Stimulated activated effector memory CD8-positive, alpha-beta T cell treated with anti-CD3 and anti-CD28 coated beads, Interleukin-12 subunit alpha, Interleukin-12 subunit beta, amount 100 ng/mL, for 72 hours (primary cell): ENCODE results near the gene UBL7.

Experiments used
- ATAC-seq: fragments of 150-1000 bp; cut with Tn5 transposase; 2 replicates; pipeline ENCODE4 v1.10.0; 2021
- DNase-seq, 2 donors: peaks; one replicate each; pipeline ENCODE4 v3.0.0; 2021 to 2022; ENCODE audit warnings: low spot score in 2 of 2
- H3K27ac Mint-ChIP-seq: one replicate; pipeline ENCODE4 v1.8.0; 2022; ENCODE audit warnings: mild to moderate bottlenecking, mixed read lengths
- H3K36me3 Mint-ChIP-seq: one replicate; pipeline ENCODE4 v1.8.0; 2022; ENCODE audit warnings: mild to moderate bottlenecking, mixed read lengths
- H3K4me1 Mint-ChIP-seq: one replicate; pipeline ENCODE4 v1.8.0; 2022; ENCODE audit warnings: mixed read lengths
- H3K4me3 Mint-ChIP-seq: one replicate; pipeline ENCODE4 v1.8.0; 2022; ENCODE audit warnings: mild to moderate bottlenecking, mixed read lengths
- H3K9me3 Mint-ChIP-seq: one replicate; pipeline ENCODE4 v1.8.0; 2022; ENCODE audit warnings: mixed read lengths

The UBL7 gene

GRCh38 chr15:74400915-74401757 lies 59.8 kb downstream of the UBL7 start:
- ATAC-seq, result peak; percentile 2
- no peaks in the 10 kb centered on the region for H3K9me3 Mint-ChIP-seq
- peak overlapping the region; percentile 89 for H3K27ac Mint-ChIP-seq
- peak overlapping the region; percentile 45 for H3K4me3 Mint-ChIP-seq
- H3K4me1 Mint-ChIP-seq, result peaks cover 83% of the 10 kb centered on the region
- peaks cover 10% of the 10 kb centered on the region for H3K36me3 Mint-ChIP-seq
- DNase-seq, result peak in 1 of 2 donors; percentile 67

DNA sequence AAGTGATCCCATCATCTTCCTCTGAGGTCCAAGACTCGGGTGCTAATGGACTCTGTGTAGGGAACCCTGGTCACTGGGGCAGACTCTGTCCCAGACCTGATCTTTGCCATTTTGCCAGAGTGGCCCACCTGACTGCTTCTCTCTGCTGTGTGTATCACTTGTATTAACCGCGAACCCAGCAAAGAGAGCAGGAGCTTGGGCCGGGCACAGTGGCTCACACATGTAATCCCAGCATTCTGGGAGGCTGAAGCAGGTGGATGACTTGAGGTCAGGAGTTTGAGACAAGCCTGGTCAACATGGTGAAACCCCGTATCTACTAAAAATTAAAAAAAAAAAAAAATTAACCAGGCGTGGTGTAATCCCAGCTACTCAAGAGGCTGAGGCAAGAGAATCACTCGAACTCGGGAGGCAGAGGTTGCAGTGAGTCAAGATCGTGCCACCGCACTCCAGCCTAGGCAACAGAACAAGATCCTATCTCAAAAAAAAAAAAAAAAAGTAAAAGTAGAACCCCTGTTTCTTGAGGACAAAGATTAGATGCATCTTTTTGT lies 60.6 kb downstream of the UBL7 start:
- H3K4me3 Mint-ChIP-seq, result peak overlapping the region; percentile 45
- ATAC-seq (no peak), DNase-seq (no peak)
- H3K4me1 Mint-ChIP-seq, result peaks cover 88% of the 10 kb centered on the region
- peak overlapping the region; percentile 89 for H3K27ac Mint-ChIP-seq
- H3K9me3 Mint-ChIP-seq, result no peaks in the 10 kb centered on the region
- H3K36me3 Mint-ChIP-seq, result peaks cover 10% of the 10 kb centered on the region

DNA sequence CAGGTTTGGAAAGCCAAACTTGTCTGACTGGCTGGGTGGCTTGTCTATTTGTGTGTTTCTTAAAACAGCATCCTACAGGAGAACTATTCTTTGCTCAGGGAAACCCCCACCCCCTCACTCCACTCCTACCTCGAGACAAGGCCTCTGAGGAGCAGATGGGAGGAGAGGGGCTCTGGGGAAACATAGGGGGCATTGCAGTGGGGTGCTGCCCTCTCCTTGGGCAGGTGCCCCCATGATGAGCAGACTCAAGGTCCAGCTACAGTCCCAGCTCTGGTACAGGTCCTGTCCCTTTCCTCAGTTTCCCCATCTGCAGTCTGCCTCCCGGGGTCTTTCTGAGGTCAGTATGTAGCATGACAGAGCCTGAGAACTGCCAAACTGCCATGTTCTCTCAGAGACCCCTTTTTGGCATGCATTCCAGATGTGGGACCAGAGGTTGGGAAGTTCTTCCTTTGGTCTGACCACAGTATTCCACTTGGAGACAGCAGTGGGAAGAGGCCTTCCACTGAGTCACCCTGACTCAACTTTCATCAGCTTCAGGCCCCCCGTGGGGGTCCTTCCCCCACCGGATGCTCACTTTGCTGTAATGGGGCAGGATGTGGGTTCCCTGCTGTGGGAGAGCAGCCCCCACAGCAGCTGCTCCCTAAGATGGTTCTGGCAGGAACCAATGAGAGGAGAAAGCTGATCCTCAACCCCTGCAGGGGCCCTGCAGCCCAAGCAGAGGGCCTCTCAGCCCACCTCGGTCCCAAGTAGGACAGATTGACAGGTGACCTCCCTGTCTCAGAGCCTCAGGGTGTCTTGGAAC lies 61.2 kb downstream of the UBL7 start:
- H3K4me3 Mint-ChIP-seq, result peak overlapping the region; percentile 45
- H3K9me3 Mint-ChIP-seq, result no peaks in the 10 kb centered on the region
- peaks cover 95% of the 10 kb centered on the region for H3K4me1 Mint-ChIP-seq
- peaks cover 10% of the 10 kb centered on the region for H3K36me3 Mint-ChIP-seq
- peak overlapping the region; percentile 89 for H3K27ac Mint-ChIP-seq
- DNase-seq, result peak; percentile 36 to 84
- ATAC-seq, result peak; percentile 2

DNA sequence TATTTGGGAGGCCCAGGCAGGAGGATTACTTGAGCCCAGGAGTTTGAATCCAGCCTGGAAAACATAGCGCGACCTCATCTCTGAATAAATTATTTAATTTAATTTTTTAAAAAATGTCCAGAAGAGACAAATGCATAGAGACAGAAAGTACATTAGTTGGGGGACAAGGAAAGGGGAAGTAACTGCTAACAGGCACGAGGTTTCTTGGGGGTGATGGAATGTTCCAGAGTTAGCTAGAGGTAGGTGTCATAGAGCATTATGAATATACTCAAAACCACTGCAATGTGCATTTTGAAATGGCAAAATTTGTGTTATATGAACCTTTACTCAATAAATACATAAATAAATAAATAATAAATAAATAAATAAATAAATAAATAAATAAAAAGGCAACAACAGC lies 61.9 kb downstream of the UBL7 start:
- H3K4me3 Mint-ChIP-seq, result peak overlapping the region; percentile 53
- ATAC-seq, result no peak

GRCh38 chr15:74398183-74398582 lies 62.8 kb downstream of the UBL7 start:
- Mint-ChIP-seq H3K4me1 (peaks cover 96% of the 10 kb centered on the region), H3K27ac (peak overlapping the region; percentile 89), H3K36me3 (peaks cover 10% of the 10 kb centered on the region), H3K4me3 (peak overlapping the region; percentile 53), H3K9me3 (no peaks in the 10 kb centered on the region)
- DNase-seq (no peak), ATAC-seq (no peak)

More for the DNA sequence above, 61.9 kb downstream of the UBL7 start:
- Mint-ChIP-seq H3K9me3 (no peaks in the 10 kb centered on the region), H3K27ac (peak overlapping the region; percentile 89), H3K36me3 (peaks cover 10% of the 10 kb centered on the region), H3K4me1 (peaks cover 96% of the 10 kb centered on the region)
- no peak for DNase-seq

- H3K4me3 Mint-ChIP-seq, result peak overlapping the region; percentile 53
- ATAC-seq, result no peak
- no peaks in the 10 kb centered on the region for H3K9me3 Mint-ChIP-seq
- peaks cover 96% of the 10 kb centered on the region for H3K4me1 Mint-ChIP-seq
- no peak for DNase-seq
- H3K27ac Mint-ChIP-seq, result peak overlapping the region; percentile 89
- peaks cover 16% of the 10 kb centered on the region for H3K36me3 Mint-ChIP-seq
These were observed 63.5 kb downstream of the UBL7 start for GRCh38 chr15:74397239-74398068.

DNA sequence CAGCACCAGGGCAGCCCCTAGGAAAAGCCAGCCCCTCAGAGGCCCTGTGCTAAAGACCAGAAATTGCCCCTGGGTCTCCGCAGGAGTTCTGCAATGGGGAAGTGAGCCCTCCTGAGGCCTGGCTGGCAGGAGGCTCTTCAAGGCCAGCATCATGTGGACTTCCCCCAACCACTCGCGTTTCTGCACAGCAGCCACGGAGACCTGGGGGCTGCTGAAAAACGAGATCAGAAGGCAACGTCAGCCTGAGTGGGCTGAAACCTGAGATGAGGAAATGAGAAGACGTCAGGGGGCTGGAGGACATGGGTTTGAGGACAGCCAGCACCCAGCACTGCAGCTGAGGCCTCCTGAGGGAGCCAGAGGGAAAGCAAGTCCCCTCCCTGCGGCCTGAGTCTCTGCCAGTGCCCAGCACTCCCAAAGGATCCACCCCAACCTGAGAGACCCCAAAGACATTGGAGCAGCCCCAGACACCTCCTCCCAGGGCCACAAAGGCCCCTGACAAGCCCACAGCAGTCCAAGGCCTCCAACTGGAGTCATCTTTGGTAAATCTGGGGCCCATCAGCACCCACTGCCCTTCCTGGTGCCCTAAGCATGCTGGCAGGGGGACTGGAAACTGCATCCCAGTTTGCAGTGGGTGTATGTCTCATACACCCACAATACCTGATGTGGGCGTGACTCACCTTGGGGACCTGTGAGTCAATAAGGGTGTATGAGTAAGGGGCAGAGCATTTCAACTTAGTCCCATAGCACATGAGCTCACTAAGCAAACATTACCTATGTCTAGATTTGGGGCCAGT lies 64.3 kb downstream of the UBL7 start:
- Mint-ChIP-seq H3K4me3 (peak overlapping the region; percentile 53), H3K4me1 (peaks cover 96% of the 10 kb centered on the region)
- peak; percentile 44 to 71 for DNase-seq

DNA sequence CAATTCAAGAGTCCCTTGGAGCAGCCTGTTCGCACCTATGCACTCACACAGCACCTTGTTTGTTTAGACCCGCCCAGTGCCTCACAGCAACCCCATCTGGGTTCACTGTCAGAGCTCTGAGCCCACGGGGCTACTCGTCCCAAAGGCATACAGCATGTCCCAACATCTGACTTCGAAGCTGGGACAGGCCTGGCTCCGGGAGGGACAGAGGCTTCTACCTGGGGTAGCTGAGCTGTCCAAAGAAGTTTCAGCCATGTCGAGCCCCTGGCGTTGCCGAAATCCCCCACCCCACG lies 64.9 kb downstream of the UBL7 start:
- ATAC-seq, result no peak
- H3K4me3 Mint-ChIP-seq, result peak overlapping the region; percentile 53
- peaks cover 25% of the 10 kb centered on the region for H3K36me3 Mint-ChIP-seq
- H3K9me3 Mint-ChIP-seq, result no peaks in the 10 kb centered on the region
- H3K27ac Mint-ChIP-seq, result peak overlapping the region; percentile 89
- DNase-seq, result no peak
- peaks cover 96% of the 10 kb centered on the region for H3K4me1 Mint-ChIP-seq

More for the DNA sequence above, 64.3 kb downstream of the UBL7 start:
- peak; percentile 80 for ATAC-seq
- peaks cover 24% of the 10 kb centered on the region for H3K36me3 Mint-ChIP-seq
- no peaks in the 10 kb centered on the region for H3K9me3 Mint-ChIP-seq
- peak overlapping the region; percentile 89 for H3K27ac Mint-ChIP-seq
